Anterior cingulate cortex (tissue), 58 donors: ENCODE results near the gene ZPBP.

Experiments used
- DNase-seq, 58 donors: peaks; one replicate each; lab custom pipeline; 2025; lab: John Stamatoyannopoulos, UW

The ZPBP gene

GRCh38 chr7:50092579-50093491, at the start of gene ZPBP:
Gene ZPBP (minus strand): TSS chr7:50093246. CDS start chr7:50093194, 52 bp downstream.
- DNase-seq, result peak in 4 of 58 donors; percentile 9 to 35 (median 24)

- no peak for DNase-seq
Measured at GRCh38 chr7:50142425-50143017, 49.5 kb upstream of the ZPBP start.

GRCh38 chr7:50141854-50142253, 48.8 kb upstream of the ZPBP start:
- DNase-seq, result no peak

- no peak for DNase-seq
Measured at GRCh38 chr7:50141131-50141530, 48.1 kb upstream of the ZPBP start.

- DNase-seq, result no peak
Measured at GRCh38 chr7:50140688-50141087, 47.6 kb upstream of the ZPBP start.

- no peak for DNase-seq
Measured at GRCh38 chr7:50138101-50138500, 45.1 kb upstream of the ZPBP start.

- no peak for DNase-seq
Measured at GRCh38 chr7:50125766-50126165, 32.7 kb upstream of the ZPBP start.

GRCh38 chr7:50121286-50121685, 28.2 kb upstream of the ZPBP start:
- DNase-seq, result peak in 2 of 58 donors; percentile 1 to 2

- no peak for DNase-seq
Measured at GRCh38 chr7:50119815-50120637, 27.0 kb upstream of the ZPBP start.

GRCh38 chr7:50112250-50112649, 19.2 kb upstream of the ZPBP start:
- DNase-seq, result no peak

GRCh38 chr7:50101873-50102272, 8.8 kb upstream of the ZPBP start:
- DNase-seq, result no peak

GRCh38 chr7:50095634-50096033, 2.6 kb upstream of the ZPBP start:
- no peak for DNase-seq

GRCh38 chr7:50088463-50089129, 4.5 kb downstream of the ZPBP start:
- DNase-seq, result no peak

- no peak for DNase-seq
Measured at GRCh38 chr7:50085344-50085743, 7.7 kb downstream of the ZPBP start.

- no peak for DNase-seq
Measured at GRCh38 chr7:50073093-50073492, 20.0 kb downstream of the ZPBP start.

GRCh38 chr7:50069613-50070012, 23.4 kb downstream of the ZPBP start:
- DNase-seq, result no peak

GRCh38 chr7:50068850-50069551, 24.0 kb downstream of the ZPBP start:
- DNase-seq, result no peak

- DNase-seq, result no peak
Measured at GRCh38 chr7:50068026-50068425, 25.0 kb downstream of the ZPBP start.

GRCh38 chr7:50062951-50063350, 30.1 kb downstream of the ZPBP start:
- DNase-seq, result no peak

GRCh38 chr7:50056131-50056530, 36.9 kb downstream of the ZPBP start:
- no peak for DNase-seq
